Thyroid gland (tissue), 4 donors: Measurements from ENCODE around the gene ERG. TPM values are rescaled to one million over a fixed set of nuclear protein-coding genes. Genes with fewer than 3 reads are reported as not detected.

Source experiments
- DNase-seq, 2 donors: peaks; one replicate each; pipeline ENCODE4 v3.0.0-alpha.2; 2019
- H3K27ac ChIP-seq, 3 donors: fragments of 200-600 bp; sonication (generic); 1 replicate in 2 of 3; 2 replicates in 1 of 3; pipeline ENCODE4 v1.5.1; 2016 to 2019; ENCODE audit warnings: mild to moderate bottlenecking in 1 of 3, moderate library complexity in 1 of 3
- H3K27me3 ChIP-seq: fragments of 200-600 bp; sonication (generic); one replicate; pipeline ENCODE4 v1.5.1; 2019
- H3K36me3 ChIP-seq, 2 donors: fragments of 200-600 bp; sonication (generic); one replicate each; pipeline ENCODE4 v1.5.1; 2016 to 2019
- H3K4me1 ChIP-seq, 2 donors: fragments of 200-600 bp; sonication (generic); one replicate each; pipeline ENCODE4 v1.5.1; 2017 to 2019
- H3K4me3 ChIP-seq, 3 donors: fragments of 200-600 bp; sonication (generic); replicated peaks in 1 of 3; 1 replicate in 2 of 3; 2 replicates in 1 of 3; pipeline ENCODE4 v1.5.1; 2016; ENCODE audit warnings: mild to moderate bottlenecking in 1 of 3
- H3K9me3 ChIP-seq: fragments of 200-600 bp; sonication (generic); one replicate; pipeline ENCODE4 v1.5.1; 2017
- CTCF ChIP-seq, 6 experiments: fragments of 200-600 bp in 3 of 6; fragments of 450-650 bp in 3 of 6; sonication (generic) in 3 of 6; IDR thresholded peaks; one replicate each; pipeline ENCODE4 v1.5.1; 2016 to 2019; ENCODE audit warnings: antibody characterized with exemption in 6 of 6, mild to moderate bottlenecking in 2 of 6, inconsistent platforms in 1 of 6, moderate library complexity in 1 of 6
- POLR2A ChIP-seq, 2 donors: fragments of 450-650 bp; IDR thresholded peaks; one replicate each; pipeline ENCODE4 v1.6.1; 2017; ENCODE audit warnings: antibody characterized with exemption in 2 of 2, mild to moderate bottlenecking in 2 of 2, moderate library complexity in 1 of 2
- WGBS, 2 donors: methylation state at CpG; one replicate each; pipeline ENCODE4 v1.1.5; 2017; 5-methylcytosine and 5-hydroxymethylcytosine counted together
- intact Hi-C: fragments of 100-400 bp; cut with DNase I; formaldehyde crosslinking; loops from one replicate; pipeline ENCODE4 v1.15.1; 2023
- total RNA-seq, 4 donors: library from RNA; depleted of rRNA; stranded (reverse); fragments of >200 nt; gene quantifications; one replicate each; pipeline ENCODE4 v1.2.3, GENCODE V29; 2016

The ERG gene
- total RNA-seq, 4 donors from 2014 or later, result 9.9 to 25.1 (median 18.2) TPM

- 93 to 94% methylated on average over 8 of the region's 8 CpGs for WGBS, 2 donors
- H3K27ac ChIP-seq, result no peak overlapping the region
- H3K9me3 ChIP-seq, result no peaks in the 10 kb centered on the region
- no peaks in the 10 kb centered on the region for H3K27me3 ChIP-seq
- intact Hi-C loops, result no loop called here
- no peaks in the 10 kb centered on the region for H3K4me1 ChIP-seq
- TF ChIP-seq POLR2A (IDR thresholded peaks at IDR 0.05) (no peak), CTCF (IDR thresholded peaks at IDR 0.05) (no peak)
- no peaks in the 10 kb centered on the region for H3K36me3 ChIP-seq
- no peak for DNase-seq
- no peak overlapping the region for H3K4me3 ChIP-seq
Measured at GRCh38 chr21:38474796-38475195, 23.5 kb downstream of the ERG start.

DNA sequence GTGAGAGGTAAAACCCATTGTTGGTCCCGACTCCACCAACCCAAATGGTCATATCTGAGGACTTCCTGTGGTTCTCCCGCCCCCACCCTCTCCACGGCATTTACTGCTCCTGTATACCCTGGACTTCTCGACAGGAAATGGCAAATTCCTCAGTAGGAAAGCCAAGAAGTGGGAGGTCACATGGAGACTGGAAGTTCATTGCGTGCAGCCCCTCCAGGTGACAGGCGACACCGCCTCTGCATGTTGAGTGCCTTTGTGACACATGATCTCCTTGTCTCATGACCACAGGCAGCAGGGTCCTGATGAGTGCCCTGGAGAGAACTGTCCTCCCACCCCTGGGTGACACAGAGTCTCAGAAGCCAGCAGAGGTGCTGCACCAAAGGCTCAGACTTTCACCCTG lies 24.2 kb downstream of the ERG start:
- intact Hi-C loops, result no loop called here

GRCh38 chr21:38472412-38473108 lies 25.7 kb downstream of the ERG start:
- no peak overlapping the region for H3K27ac ChIP-seq
- no peak overlapping the region for H3K4me3 ChIP-seq
- WGBS, 2 donors, result 55 to 56% methylated on average over 23 of the region's 23 CpGs
- TF ChIP-seq POLR2A (IDR thresholded peaks at IDR 0.05) (no peak), CTCF (IDR thresholded peaks at IDR 0.05) (no peak)
- H3K27me3 ChIP-seq, result no peaks in the 10 kb centered on the region
- H3K36me3 ChIP-seq, result no peaks in the 10 kb centered on the region
- H3K9me3 ChIP-seq, result no peaks in the 10 kb centered on the region
- H3K4me1 ChIP-seq, result no peaks in the 10 kb centered on the region
- DNase-seq, result no peak
- intact Hi-C loops, result no loop called here

More for the DNA sequence above, 24.2 kb downstream of the ERG start:
- no peaks in the 10 kb centered on the region for H3K27me3 ChIP-seq
- H3K9me3 ChIP-seq, result no peaks in the 10 kb centered on the region
- H3K4me3 ChIP-seq, result no peak overlapping the region
- TF ChIP-seq CTCF (IDR thresholded peaks at IDR 0.05) (no peak), POLR2A (IDR thresholded peaks at IDR 0.05) (no peak)
- no peaks in the 10 kb centered on the region for H3K4me1 ChIP-seq
- no peak for DNase-seq
- 64 to 67% methylated on average over 7 of the region's 7 CpGs for WGBS, 2 donors
- no peaks in the 10 kb centered on the region for H3K36me3 ChIP-seq
- no peak overlapping the region for H3K27ac ChIP-seq

DNA sequence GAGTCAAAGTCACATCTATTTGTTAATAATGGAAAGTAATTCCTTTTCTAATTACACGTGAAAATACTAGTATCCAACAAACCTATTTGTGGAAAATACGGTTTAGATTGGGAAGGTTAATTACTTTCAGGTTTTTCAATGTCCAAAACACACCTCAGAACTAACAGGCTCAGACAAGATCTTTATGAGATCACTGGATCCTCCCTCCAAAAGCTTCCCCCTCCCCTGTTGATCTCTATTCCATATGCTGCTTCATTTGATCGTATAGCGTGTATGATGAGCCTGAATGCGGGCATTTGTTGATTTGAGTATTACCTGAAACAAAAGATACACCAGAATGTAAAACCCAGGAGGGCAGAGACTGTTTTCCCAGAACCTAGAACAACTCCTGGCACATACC lies 26.5 kb downstream of the ERG start:
- TF ChIP-seq CTCF (IDR thresholded peaks at IDR 0.05) (no peak), POLR2A (IDR thresholded peaks at IDR 0.05) (no peak)
- Histone ChIP-seq H3K4me1 (no peaks in the 10 kb centered on the region), H3K27me3 (no peaks in the 10 kb centered on the region), H3K4me3 (no peak overlapping the region), H3K27ac (no peak overlapping the region), H3K9me3 (no peaks in the 10 kb centered on the region), H3K36me3 (no peaks in the 10 kb centered on the region)
- intact Hi-C loops, result no loop called here
- WGBS, 2 donors, result 88 to 90% methylated on average over 5 of the region's 5 CpGs
- no peak for DNase-seq

DNA sequence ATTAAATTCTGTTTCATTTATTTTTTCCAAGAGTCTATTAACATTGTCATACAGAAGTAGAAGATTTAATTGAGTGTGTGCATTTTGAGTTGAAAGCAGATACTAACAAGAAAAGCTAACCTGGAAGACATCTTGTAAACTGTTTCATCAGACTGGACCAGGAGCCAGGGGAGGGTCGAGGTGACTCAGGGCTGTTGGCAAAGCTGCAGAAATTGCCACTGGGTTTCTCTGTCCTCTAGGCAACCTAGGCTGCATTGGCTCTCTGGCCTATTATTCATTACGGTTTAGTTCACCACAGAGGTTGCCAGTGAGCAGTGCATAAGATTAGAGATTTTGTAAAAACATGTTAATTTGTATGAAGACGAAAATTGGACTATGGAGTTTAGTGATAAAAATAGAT lies 27.5 kb downstream of the ERG start:
- H3K4me1 ChIP-seq, result no peaks in the 10 kb centered on the region
- TF ChIP-seq POLR2A (IDR thresholded peaks at IDR 0.05) (no peak), CTCF (IDR thresholded peaks at IDR 0.05) (no peak)
- H3K4me3 ChIP-seq, result no peak overlapping the region
- no peaks in the 10 kb centered on the region for H3K27me3 ChIP-seq
- no peaks in the 10 kb centered on the region for H3K9me3 ChIP-seq
- H3K27ac ChIP-seq, result no peak overlapping the region
- H3K36me3 ChIP-seq, result no peaks in the 10 kb centered on the region
- intact Hi-C loops, result no loop called here
- no peak for DNase-seq
- 67 to 68% methylated on average over 3 of the region's 3 CpGs for WGBS, 2 donors
